ENCODE measurements around the gene EML2. TPM values are rescaled to one million over a fixed set of nuclear protein-coding genes. Genes with fewer than 3 reads are reported as not detected.

Gene EML2
- total RNA-seq, 1 experiment from 2014 or later, result 45.4 TPM

DNA sequence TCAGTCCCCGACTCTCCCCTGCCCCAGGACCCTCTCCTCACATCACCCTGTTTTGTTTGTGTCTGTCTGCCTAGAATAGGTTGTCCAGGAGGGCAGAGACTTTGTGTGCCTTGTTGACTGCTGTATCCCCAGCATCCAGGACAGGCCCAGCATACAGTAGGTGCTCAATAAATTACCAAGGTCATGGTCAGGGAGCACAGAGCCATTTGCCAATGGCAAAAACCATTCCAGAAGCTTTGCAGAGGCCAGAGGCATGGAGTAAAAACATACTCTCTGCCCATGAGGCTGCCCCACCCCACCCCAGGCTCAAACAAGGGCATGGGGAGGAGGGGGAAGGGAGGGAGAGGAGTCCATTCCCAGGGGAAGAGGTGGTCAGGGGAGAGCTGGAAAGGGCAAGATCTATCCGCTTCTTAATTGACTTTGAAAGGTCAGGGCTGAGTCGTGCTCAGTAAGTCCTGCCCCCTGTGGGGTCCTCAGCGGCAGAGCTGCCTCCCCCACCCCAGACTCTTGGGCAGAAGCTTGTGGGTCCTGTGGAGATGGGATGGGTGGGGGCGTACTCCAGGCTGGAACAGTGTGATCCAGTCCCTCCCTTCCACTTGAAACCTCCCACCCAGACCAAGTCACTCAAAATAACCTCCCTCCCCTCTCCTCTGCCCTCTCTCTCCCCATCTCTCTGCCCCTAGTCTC, 41.6 kb downstream of the EML2 start:
- Histone ChIP-seq H3K4me3 (no peak overlapping the region), H3K27me3 (replicated peaks) (peaks cover 55% of the 10 kb centered on the region), H3K36me3 (no peaks in the 10 kb centered on the region), H3K9me3 (replicated peaks) (no peaks in the 10 kb centered on the region), H3K27ac (no peak overlapping the region), H3K4me1 (replicated peaks) (peaks cover 8% of the 10 kb centered on the region)
- no peak for DNase-seq (ENCODE audit: low read depth in 1 of 2, low spot score in 2 of 2)

DNA sequence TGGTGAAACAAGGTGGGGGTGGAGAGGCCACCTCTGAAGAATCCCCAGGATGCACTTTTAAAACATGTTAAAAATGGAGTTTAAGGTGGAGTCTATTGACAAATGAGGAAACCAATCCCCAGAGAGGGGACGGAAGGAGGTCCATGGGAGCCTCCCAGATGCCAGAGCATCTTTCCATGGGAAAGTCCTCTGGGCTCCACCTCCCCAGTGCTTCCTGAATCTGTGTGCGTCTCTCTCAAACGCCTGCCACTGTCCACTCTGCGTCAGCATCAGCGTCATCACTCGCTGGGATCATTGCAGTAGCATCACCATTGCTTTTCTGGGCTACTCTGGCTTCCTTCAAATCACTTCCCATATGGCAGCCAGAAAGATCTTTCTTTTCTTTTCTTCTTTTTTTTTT, 43.4 kb downstream of the EML2 start:
- Histone ChIP-seq H3K27ac (no peak overlapping the region), H3K27me3 (replicated peaks) (peaks cover 38% of the 10 kb centered on the region), H3K4me3 (no peak overlapping the region), H3K4me1 (replicated peaks) (no peaks in the 10 kb centered on the region), H3K36me3 (no peaks in the 10 kb centered on the region), H3K9me3 (replicated peaks) (no peaks in the 10 kb centered on the region)
- DNase-seq (ENCODE audit: low read depth in 1 of 2, low spot score in 2 of 2), result no peak

DNA sequence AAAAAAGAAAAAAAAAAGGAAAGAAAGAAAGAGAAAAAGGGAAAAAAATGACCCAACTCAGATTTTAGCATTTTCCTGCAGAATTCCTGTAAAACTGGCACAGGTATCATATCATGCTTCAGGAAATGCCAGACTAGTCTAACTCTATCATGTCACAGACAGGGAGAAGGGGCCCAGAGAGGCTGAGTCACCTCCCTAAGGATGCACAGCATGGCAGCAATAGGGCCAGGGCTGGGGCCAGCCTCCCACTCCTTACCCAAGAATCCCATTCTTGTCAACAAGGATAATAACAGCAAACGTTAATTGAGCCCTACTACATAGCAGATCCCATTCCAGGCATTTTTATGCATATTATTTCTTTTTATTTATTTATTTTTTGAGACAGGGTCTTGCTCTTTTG, 45.7 kb downstream of the EML2 start:
- H3K27me3 ChIP-seq (replicated peaks), result peaks cover 15% of the 10 kb centered on the region
- H3K36me3 ChIP-seq, result no peaks in the 10 kb centered on the region
- no peaks in the 10 kb centered on the region for H3K4me1 ChIP-seq (replicated peaks)
- DNase-seq (ENCODE audit: low read depth in 1 of 2, low spot score in 2 of 2), result no peak
- H3K4me3 ChIP-seq, result no peak overlapping the region
- H3K27ac ChIP-seq, result no peak overlapping the region
- H3K9me3 ChIP-seq (replicated peaks), result no peaks in the 10 kb centered on the region

DNA sequence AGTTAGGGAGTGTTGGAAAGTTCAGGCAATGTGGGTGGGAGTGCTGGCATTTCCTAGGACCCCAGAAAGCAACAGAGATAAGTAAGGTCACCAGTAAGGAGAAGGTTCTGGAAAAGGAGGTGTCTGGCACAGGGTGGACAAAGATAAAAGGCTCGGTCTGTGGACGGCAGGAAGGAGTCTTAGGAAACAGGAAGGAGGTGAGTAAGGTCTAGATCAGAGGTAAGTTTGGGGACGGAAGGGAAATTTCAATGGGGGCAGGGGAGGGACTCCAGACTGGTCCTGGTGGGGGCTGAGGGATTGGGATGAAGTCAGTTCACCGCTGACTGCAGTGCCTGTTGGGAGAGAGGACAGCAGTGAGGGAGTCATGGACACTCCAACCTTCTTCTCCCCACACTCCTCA, 46.8 kb downstream of the EML2 start:
- Histone ChIP-seq H3K27ac (no peak overlapping the region), H3K27me3 (replicated peaks) (peaks cover 3% of the 10 kb centered on the region; the same call in 1 of the 2 replicates), H3K4me3 (no peak overlapping the region), H3K9me3 (replicated peaks) (no peaks in the 10 kb centered on the region), H3K36me3 (no peaks in the 10 kb centered on the region), H3K4me1 (replicated peaks) (no peaks in the 10 kb centered on the region)
- no peak for DNase-seq (ENCODE audit: low read depth in 1 of 2, low spot score in 2 of 2)

DNA sequence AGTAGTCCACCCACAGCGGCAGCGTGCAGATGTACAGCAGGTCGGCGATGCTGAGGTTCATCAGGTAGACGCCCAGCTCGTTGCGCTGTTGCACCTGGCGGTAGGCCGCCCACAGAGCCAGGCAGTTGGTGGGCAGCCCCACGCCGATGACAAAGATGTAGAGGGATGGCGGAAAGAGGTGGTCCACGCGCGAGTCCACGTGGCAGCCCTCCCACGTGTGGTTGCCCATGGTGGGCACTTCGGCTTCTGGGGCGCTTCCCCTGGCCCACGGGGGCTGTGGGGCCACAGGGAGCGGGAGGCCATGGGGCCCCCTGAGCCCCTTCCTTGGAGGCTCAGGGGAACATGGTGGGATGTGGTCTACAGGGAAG, 47.6 kb downstream of the EML2 start:
- DNase-seq (ENCODE audit: low read depth in 1 of 2, low spot score in 2 of 2), result no peak
- no peaks in the 10 kb centered on the region for H3K27me3 ChIP-seq (replicated peaks)

DNA sequence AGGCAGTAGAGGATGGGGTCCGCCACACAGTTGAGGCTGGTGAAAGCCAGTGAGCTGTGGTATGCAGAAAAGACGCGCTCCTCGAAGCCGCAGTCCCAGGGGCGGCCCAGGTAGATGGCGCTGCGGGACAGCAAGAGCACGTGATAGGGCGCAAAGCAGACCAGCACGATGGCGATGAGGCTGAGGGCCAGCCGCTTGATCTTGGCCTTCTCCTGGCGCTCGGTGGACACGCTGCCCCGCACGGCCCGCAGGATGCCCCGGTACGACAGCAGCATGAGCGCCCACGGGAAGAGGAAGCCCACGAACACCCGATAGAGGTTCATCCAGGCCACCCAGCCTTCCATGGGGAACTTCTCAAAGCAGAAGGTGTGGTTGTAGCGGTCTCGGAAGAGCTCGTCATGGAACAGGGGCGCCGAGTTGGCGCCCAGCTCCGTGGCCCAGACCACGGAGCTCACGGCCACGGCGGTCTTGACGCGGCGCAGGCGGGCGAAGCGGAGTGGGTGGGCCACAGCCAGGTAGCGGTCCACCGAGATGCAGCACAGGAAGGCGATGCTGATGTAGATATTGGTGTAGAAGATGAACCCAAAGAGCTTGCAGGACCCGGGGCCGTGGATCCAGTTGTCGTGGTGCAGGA, 48.1 kb downstream of the EML2 start:
- Histone ChIP-seq H3K9me3 (replicated peaks) (no peaks in the 10 kb centered on the region), H3K4me3 (no peak overlapping the region), H3K27me3 (replicated peaks) (no peaks in the 10 kb centered on the region), H3K4me1 (replicated peaks) (no peaks in the 10 kb centered on the region), H3K27ac (no peak overlapping the region), H3K36me3 (no peaks in the 10 kb centered on the region)
- no peak for DNase-seq (ENCODE audit: low read depth in 1 of 2, low spot score in 2 of 2)

More for the DNA sequence above, 47.6 kb downstream of the EML2 start:
- Histone ChIP-seq H3K27ac (no peak overlapping the region), H3K4me1 (replicated peaks) (no peaks in the 10 kb centered on the region), H3K4me3 (no peak overlapping the region), H3K36me3 (no peaks in the 10 kb centered on the region), H3K9me3 (replicated peaks) (no peaks in the 10 kb centered on the region)

DNA sequence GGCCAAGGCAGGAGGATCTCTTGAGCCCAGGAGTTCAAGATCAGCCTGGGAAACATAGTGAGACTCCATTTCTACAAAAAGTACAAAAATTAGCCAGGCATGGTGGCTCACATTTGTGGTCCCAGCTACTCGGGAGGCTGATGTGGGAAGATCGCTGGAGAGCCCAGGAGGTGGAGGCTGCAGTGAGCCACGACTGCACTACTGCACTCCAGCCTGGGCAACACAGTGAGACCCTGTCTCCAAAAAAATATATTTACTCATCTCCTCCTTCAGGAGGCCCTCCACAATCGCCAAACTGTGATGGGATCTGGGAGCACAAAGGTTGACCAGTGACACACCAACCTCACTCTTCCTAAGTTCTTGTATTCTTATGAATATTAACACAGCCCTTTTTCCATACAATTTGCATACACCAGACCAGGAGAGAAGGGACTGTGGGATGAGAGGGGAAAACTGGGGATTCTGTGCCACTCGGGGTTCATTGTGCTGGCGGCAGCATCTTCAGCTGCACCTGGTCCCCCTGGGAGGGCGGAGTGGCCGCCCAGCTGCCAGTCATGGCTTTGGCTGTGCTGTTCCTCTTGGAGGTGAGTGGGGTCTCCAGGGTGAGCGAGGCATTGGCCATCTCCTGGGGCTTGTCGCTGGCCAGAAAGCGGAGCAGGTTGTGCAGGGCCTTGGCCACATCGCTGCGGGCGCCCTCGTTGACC, 48.7 kb downstream of the EML2 start:
- Histone ChIP-seq H3K4me1 (replicated peaks) (peaks cover under 1% of the 10 kb centered on the region), H3K9me3 (replicated peaks) (no peaks in the 10 kb centered on the region), H3K27ac (no peak overlapping the region), H3K36me3 (no peaks in the 10 kb centered on the region), H3K27me3 (replicated peaks) (no peaks in the 10 kb centered on the region), H3K4me3 (no peak overlapping the region)
- DNase-seq (ENCODE audit: low read depth in 1 of 2, low spot score in 2 of 2), result no peak

DNA sequence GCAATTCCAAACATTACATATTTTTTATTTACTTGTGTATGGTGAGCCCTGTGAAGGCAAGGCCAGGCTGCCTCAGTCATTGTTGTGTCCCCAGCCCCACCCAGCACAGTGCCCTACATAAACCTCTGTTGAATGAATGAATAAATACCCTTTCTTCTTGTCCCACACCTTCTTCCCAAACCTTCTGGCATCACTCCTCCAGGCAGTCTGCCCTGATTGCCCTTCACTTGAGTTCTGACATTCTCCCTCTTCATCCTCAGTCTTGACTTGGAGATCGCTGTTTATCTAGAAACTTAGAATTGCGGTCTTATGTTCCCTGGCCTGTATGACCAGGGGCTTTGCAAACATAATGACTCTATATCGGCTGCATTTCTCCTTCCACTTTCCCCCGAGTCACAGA, 49.4 kb downstream of the EML2 start:
- no peak for DNase-seq (ENCODE audit: low read depth in 1 of 2, low spot score in 2 of 2)
- H3K36me3 ChIP-seq, result no peaks in the 10 kb centered on the region

DNA sequence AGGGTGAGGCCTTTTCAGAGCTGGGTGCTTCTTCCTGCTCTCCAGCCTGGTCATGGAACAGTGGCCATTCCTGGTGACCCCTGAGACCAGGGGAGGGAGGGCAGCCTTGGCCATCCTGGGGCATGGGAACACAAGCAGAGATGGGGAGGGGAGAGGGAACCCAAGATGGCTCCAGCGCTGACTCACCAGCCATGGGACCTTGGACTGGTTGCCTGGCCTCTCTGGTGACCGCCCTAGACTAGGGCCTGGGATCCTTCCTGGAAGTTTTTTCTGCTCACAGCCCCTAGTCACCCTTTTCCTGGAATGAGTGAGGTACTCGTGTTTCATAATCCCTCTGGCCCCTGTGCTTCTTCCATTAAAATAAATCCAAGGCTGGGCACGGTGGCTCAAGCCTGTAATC, 51.3 kb downstream of the EML2 start:
- H3K27ac ChIP-seq, result no peak overlapping the region
- no peak overlapping the region for H3K4me3 ChIP-seq
- 0 out of 2 replicates have a peak, but pooled peaks cover 7% of the 10 kb centered on the region for H3K36me3 ChIP-seq
- no peaks in the 10 kb centered on the region for H3K27me3 ChIP-seq (replicated peaks)
- H3K4me1 ChIP-seq (replicated peaks), result peaks cover 12% of the 10 kb centered on the region
- DNase-seq (ENCODE audit: low read depth in 1 of 2, low spot score in 2 of 2), result no peak
- no peaks in the 10 kb centered on the region for H3K9me3 ChIP-seq (replicated peaks)

More for the DNA sequence above, 49.4 kb downstream of the EML2 start:
- H3K4me1 ChIP-seq (replicated peaks), result peaks cover 6% of the 10 kb centered on the region
- no peak overlapping the region for H3K4me3 ChIP-seq
- H3K27me3 ChIP-seq (replicated peaks), result no peaks in the 10 kb centered on the region
- H3K27ac ChIP-seq, result no peak overlapping the region
- no peaks in the 10 kb centered on the region for H3K9me3 ChIP-seq (replicated peaks)

DNA sequence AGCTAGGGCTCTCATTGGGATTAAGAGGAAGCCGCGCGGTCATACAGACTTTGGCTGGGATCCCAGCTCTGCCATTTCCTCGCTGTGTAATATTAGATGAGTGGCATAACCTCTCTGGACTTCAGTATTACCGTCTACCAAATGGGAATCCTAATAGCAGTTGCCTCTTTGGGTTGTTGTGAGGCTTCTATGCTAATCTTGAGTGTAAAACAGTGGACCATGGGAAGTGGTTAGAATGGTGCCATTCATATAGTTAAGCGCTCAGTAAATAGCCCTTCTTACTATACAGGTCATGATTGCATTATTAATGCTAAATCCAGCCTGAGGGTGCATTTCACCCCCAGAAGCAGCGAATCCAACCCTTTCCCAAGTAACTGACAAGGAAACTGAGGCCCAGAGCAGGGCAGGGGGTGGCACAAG, 54.0 kb downstream of the EML2 start:
- no peaks in the 10 kb centered on the region for H3K27me3 ChIP-seq (replicated peaks)
- peaks cover 12% of the 10 kb centered on the region for H3K4me1 ChIP-seq (replicated peaks)
- H3K4me3 ChIP-seq, result peak overlapping the region; percentile 67
- H3K9me3 ChIP-seq (replicated peaks), result no peaks in the 10 kb centered on the region
- 0 out of 2 replicates have a peak, but pooled peaks cover 7% of the 10 kb centered on the region for H3K36me3 ChIP-seq
- H3K27ac ChIP-seq, result peak overlapping the region; percentile 96
- DNase-seq (ENCODE audit: low read depth in 1 of 2, low spot score in 2 of 2), result no peak

DNA sequence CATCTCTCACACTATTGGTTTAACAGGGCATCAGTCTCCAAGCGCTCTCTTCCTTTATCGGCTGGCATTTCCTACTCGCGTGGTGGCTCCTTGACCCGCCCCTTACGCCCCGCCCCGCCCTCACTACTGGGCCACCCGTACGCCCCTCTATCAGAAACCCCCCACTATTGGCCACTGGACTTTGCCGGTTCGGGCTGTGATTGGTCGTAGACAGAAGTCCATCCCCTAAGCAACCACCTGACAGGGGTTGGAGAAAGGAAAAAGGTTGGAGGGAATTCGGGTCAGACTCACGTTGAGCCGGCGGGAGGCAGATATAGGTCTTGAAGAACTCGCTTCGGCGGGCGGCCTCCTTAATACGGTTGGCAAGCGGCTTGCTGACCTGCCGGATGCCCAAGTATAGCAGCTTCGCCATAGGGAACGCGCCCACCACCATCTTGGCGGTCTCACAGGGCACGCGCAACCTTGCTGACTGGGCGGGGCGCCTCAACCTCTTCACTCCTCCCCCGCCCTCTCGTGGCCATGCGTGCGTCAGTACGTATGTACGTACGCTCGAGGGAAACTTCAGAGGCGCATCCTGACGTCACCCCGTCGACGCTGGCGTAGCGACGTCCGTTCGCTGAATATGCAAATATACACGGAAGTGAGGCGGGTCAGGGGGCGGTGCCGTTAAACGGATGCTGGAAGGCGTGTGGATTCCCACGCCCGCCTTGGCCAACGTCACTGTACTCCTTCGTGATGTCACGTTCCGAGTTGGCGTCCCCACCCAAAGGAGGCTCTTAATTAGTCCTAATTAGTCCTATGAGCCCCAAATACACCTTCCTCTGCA, 54.7 kb downstream of the EML2 start, which contains the start of gene OPA3:
TSS of gene OPA3 (minus strand) at position 471 of the 826 bp plus-strand sequence. CDS start at position 433, 38 bp downstream.
- H3K4me3 ChIP-seq, result peak within 1 kb of the TSS; percentile 67
- 0 out of 2 replicates have a peak, but pooled peaks cover 7% of the 10 kb centered on the region for H3K36me3 ChIP-seq
- no peaks in the 10 kb centered on the region for H3K9me3 ChIP-seq (replicated peaks)
- peaks cover 12% of the 10 kb centered on the region for H3K4me1 ChIP-seq (replicated peaks)
- peak; percentile 100 for DNase-seq (ENCODE audit: low read depth in 1 of 2, low spot score in 2 of 2)
- peak within 1 kb of the TSS; percentile 96 for H3K27ac ChIP-seq
- no peaks in the 10 kb centered on the region for H3K27me3 ChIP-seq (replicated peaks)

DNA sequence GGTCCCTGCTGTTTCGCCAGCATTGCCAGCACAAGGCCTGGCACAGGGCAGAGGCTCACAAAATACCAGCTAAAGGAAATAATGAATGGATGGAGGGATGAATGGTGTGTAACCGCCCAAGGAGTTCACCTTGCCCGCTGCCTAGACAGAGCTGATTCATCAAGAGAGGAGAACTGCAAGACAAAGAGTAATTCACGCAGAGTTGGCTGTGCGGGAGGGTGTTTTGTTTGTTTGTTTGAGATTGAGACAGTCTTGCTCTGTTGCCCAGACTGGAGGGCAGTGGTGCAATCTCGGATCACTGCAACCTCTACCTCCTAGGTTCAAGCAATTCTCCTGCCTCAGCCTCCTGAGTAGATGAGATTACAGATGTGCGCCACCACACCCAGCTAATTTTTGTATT, 57.6 kb downstream of the EML2 start:
- H3K27me3 ChIP-seq (replicated peaks), result no peaks in the 10 kb centered on the region
- 0 out of 2 replicates have a peak, but pooled peaks cover 7% of the 10 kb centered on the region for H3K36me3 ChIP-seq
- DNase-seq (ENCODE audit: low read depth in 1 of 2, low spot score in 2 of 2), result no peak
- no peaks in the 10 kb centered on the region for H3K9me3 ChIP-seq (replicated peaks)
- H3K27ac ChIP-seq, result no peak overlapping the region
- peaks cover 32% of the 10 kb centered on the region for H3K4me1 ChIP-seq (replicated peaks)
- H3K4me3 ChIP-seq, result no peak overlapping the region

DNA sequence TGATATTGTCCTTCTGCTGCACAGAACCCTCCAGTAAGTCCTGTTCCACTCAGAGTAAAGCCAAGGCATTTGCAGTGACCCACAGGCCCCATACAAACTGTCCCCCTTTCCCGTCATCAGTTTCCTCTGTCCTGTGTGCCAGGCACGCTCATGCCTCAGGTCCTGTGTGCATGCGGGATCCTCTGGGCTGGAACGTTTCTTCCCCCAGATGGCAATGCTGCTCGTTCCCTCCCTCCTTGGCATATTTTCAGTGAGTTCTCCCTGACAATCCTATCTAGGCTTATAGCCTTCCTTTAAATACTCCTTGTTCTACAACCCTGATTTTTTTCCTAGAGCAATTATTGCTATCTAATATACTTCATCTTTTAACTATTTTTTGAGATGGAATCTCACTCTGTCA, 60.3 kb downstream of the EML2 start:
- Histone ChIP-seq H3K27ac (no peak overlapping the region), H3K4me1 (replicated peaks) (peaks cover 31% of the 10 kb centered on the region), H3K27me3 (replicated peaks) (no peaks in the 10 kb centered on the region), H3K36me3 (0 out of 2 replicates have a peak, but pooled peaks cover 5% of the 10 kb centered on the region), H3K9me3 (replicated peaks) (no peaks in the 10 kb centered on the region), H3K4me3 (no peak overlapping the region)
- no peak for DNase-seq (ENCODE audit: low read depth in 1 of 2, low spot score in 2 of 2)

Measured in SJSA1 (cell line).